Measurements from ENCODE around the gene PHKB.

Gene PHKB

GRCh38 chr16:47568351-47568750, 107.2 kb downstream of the PHKB start:
- no peak for DNase-seq (ENCODE audit: low read depth in 2 of 2)

DNA sequence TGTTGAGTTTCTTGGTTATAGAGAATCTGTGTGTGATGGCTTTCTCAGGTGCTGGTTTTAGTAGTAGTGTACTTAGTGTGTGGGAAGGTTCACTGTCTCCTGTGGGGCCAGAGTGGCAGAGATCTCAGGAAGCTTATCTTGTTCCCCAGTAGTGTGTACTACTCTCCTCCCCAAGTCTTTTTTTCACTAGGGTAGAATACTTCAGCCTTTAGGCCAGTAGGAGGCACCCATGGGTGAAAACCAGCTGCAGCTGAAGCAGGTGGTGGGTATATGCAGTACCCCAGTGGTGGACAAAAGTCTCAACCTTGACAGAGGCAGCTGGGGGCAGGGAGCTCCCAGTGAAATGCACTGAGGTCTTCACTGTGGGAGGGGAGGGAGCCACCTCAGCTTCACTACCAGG, 109.9 kb downstream of the PHKB start:
- no peak for DNase-seq (ENCODE audit: low read depth in 2 of 2)

GRCh38 chr16:47571711-47572110, 110.6 kb downstream of the PHKB start:
- DNase-seq (ENCODE audit: low read depth in 2 of 2), result no peak

DNA sequence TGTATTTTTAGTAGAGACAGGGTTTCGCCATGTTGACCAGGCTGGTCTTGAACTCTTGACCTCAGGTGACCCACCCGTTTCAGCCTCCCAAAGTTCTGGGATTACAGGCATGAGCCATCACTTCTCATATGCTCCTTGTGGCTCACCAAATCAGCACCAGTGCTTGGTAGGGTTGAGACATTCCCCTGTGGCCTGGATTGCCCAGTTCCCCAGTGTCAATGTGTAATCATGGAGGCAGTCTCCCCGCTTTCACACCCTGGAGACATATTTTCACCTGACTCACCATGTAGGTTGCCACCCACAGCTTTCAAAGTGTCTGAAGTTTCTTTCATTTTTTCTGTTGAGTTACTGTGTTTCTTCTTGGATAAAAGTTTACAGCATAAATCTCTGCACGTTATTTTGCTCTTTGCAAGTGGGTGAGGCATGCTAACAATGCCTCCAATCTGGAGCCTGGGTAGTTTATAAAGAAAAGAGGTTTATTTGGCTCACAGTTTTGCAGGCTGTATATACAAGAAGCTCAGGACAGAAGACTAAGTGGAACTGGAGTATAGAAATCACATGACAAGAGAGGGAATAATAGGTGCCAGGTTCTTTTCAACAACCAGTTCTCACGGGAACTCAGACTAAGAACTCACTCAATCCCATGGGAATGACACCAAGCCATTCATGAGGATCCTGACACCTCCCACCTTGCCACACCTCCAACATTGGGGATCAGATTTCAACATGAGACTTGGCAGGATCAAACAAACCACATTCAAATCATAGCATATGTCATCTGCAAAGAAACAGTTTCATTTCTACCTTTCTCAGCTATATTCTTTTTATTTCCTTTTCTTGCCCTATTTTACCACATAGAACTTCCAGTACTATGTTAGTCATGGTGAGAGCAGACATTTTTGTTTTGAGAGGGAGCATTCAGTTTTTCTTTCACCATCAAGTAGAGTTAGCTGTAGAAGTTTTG, 113.2 kb downstream of the PHKB start:
- DNase-seq (ENCODE audit: low read depth in 2 of 2), result no peak

DNA sequence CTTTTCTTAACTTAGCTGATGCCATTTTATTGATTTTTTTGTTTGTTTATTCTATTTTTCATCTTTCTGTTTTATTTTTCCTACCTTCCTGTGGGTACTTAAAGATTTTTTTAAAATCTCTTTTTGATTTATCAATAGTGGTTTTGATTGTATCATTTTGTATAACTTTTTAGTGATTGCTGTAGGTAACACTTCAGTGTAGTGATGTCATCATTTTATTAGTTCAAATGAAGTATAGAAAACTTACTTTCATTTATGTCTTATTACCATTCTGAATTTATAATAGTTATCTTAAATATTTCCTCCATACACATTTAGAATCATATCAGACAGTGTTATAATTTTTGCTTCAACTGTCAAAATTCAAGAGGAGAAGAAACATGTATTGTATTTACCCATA, 115.9 kb downstream of the PHKB start:
- no peak for DNase-seq (ENCODE audit: low read depth in 2 of 2)

GRCh38 chr16:47578033-47578432, 116.9 kb downstream of the PHKB start:
- DNase-seq (ENCODE audit: low read depth in 2 of 2), result no peak

GRCh38 chr16:47578573-47578972, 117.4 kb downstream of the PHKB start:
- DNase-seq (ENCODE audit: low read depth in 2 of 2), result no peak

DNA sequence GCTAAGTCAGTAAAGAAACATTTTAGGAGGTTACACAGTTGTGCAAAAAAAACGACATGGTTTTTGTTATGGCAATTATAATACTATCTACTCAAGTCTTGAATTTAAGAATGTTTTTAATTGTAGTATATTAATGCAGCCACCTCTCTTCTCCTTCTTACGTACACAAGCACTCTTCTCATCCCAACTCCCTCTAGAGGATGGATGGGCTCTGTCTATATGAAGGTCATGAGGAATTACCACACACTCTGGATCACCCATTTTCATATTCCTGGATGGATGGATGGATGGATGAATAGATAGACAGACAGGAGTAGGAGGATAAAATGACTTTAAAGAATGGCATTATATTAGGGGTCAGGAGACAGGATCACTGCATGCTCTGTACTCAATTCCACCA, 120.0 kb downstream of the PHKB start:
- no peak for DNase-seq (ENCODE audit: low read depth in 2 of 2)

- DNase-seq (ENCODE audit: low read depth in 2 of 2), result no peak
These were observed 123.5 kb downstream of the PHKB start for GRCh38 chr16:47584464-47585225.

GRCh38 chr16:47586121-47586520, 125.0 kb downstream of the PHKB start:
- no peak for DNase-seq (ENCODE audit: low read depth in 2 of 2)

GRCh38 chr16:47590472-47590871, 129.3 kb downstream of the PHKB start:
- DNase-seq (ENCODE audit: low read depth in 2 of 2), result no peak

DNA sequence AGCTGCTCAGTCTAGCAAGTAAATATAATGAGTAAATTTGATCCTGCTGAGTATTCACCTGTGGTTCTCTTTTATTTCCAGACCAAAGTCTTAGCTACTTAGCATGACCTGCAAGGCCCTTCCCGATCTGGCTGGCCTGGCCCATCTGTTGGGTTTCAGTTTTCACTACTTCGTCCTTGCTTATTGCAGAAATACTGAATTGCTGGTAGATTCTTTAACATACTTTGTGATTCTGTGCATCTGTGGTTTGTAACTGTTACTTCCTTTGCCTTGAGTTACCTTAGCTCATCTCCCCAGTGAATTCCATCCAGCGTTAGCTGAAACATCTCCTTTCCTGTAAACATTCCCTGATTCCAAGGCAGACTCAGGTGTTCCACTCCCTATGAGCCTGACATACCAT, 131.1 kb downstream of the PHKB start:
- no peak for DNase-seq (ENCODE audit: low read depth in 2 of 2)

GRCh38 chr16:47599512-47599911, 138.4 kb downstream of the PHKB start:
- DNase-seq (ENCODE audit: low read depth in 2 of 2), result no peak

DNA sequence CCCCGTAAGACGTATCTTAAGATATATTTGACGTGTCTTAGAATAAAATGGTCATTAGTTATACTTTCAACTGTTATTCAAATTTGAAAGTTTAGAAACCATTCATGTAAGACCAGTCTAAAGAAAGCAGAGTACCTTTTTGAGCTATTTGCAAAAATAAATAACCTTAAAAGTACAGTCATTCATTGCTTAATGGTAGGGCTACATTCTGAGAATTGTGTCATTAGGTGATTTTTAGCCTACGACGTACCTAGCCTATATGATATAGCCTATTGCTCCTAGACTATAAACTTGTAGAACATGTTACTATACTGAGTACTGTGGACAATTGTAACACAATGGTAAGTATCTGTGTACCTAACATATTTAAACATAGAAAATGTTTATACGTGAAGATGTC, 139.2 kb downstream of the PHKB start:
- DNase-seq (ENCODE audit: low read depth in 2 of 2), result no peak

GRCh38 chr16:47604306-47604705, 143.2 kb downstream of the PHKB start:
- no peak for DNase-seq (ENCODE audit: low read depth in 2 of 2)

- DNase-seq (ENCODE audit: low read depth in 2 of 2), result no peak
These were observed 149.9 kb downstream of the PHKB start for GRCh38 chr16:47611042-47611441.

DNA sequence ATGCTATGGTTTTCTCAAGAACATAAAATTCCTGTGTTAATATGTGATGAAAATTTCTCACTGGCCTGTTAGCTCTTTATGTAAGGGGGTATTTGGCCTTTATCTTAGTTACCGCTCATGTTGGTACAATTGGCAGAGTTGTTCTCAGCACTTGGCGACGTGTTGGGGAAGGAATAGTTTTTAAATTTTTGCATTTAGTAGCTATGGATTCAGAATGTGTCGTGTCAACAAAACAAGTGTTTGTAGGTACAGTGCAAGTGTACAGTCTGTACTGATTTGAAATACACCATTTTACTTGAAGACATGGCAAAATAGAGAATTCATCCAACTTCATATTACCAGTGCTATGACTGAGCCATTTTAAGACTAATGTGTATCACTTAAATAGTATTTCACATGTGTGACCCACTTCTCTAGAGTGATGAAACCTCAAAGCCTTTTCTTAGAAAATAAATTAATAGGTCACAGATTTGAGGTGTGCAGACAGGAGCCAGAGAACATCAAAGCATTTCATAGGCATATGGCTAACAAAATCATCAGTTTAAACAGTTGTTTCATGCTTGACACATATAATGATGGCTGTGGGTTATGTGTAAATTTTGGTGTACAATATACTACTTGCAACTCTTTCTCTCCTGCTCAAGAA, 150.8 kb downstream of the PHKB start:
- no peak for DNase-seq (ENCODE audit: low read depth in 2 of 2)

DNA sequence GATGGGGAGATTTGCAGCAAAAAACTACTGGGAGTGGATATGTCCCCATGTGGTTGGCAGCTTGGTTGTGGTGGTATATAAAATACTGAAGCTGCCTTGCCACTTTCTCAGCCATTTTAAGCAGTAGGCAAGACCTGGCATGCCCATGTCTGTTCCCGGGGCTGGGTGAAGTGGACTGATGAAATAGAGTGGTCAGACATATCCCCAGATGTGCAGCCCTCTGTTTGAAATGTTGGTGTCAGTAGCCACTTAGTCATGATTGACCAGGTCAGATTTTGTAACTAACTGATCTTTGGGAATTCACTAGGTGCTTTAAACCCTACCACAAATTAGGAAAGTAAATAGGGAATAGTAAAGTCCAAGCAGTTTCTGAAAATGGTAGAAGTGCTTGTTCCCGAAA, 151.6 kb downstream of the PHKB start:
- DNase-seq (ENCODE audit: low read depth in 2 of 2), result no peak

- DNase-seq (ENCODE audit: low read depth in 2 of 2), result no peak
These were observed 152.1 kb downstream of the PHKB start for GRCh38 chr16:47613251-47613650.

- DNase-seq (ENCODE audit: low read depth in 2 of 2), result no peak
These were observed 156.6 kb downstream of the PHKB start for GRCh38 chr16:47617732-47618131.

DNA sequence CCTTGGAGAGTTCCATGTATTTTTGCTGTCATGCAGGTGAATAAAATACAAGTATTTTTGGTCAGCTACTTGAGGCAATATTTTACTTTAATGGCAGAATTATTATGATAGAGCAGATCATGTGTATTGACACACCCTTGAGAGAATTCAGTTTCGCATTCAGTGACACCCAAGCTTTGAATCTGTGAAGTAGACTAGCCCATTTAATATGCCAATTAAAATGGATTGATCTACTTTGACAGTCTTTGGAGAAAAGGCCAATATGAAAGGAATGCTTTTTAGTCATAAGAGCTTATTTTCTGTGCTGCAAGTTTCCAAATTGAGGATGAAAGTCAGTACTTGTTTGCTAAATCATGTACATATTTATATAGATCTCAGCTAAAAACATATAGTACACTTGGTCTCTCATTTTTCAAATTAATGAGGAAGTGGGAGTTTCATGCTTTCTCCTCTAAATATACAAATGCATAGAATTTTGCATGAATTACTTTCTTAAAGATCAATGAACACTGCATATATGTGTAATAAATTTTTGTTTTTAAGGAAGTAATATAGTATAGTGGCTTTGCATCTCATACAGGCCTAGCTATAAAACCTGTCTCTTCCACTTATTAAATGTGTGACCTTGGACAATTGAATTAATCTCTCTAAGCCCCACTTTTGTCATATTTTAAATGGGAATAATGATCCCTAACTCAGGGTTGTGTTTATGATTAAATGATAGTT, 161.5 kb downstream of the PHKB start:
- no peak for DNase-seq (ENCODE audit: low read depth in 2 of 2)

DNA sequence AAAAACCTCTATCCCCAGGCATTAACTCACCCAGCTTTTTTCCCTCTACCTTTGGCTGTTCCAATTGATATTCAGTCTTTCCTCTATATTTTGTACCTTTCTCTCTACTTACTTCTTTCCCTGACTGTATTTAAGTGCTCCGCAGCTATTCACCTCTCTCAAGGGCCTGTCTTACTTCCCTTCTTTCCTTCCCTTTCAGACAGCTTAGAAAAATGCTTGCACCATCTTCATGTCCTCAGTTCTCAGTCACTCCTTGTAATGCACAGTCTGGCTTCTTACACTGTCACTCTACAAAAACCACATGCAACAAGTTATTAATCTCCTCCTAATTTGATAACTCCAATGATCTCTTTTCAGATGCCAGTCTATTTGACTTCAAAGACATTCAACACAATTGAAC, 163.4 kb downstream of the PHKB start:
- no peak for DNase-seq (ENCODE audit: low read depth in 2 of 2)

Data from stimulated activated CD8-positive, alpha-beta memory T cell treated with anti-CD3 and anti-CD28 coated beads, Interleukin-7, amount 100 ng/mL, for 1 hour (primary cell).